HG03457 (cell line): Measurements from ENCODE around the gene CUL3.

Experiments used
- ATAC-seq: cut with Tn5 transposase; IDR thresholded peaks from one replicate; pipeline ENCODE4 v1.9.1; 2021; ENCODE audit warnings: moderate number of reproducible peaks; ENCODE audit not compliant: unreplicated experiment

CUL3 gene

DNA sequence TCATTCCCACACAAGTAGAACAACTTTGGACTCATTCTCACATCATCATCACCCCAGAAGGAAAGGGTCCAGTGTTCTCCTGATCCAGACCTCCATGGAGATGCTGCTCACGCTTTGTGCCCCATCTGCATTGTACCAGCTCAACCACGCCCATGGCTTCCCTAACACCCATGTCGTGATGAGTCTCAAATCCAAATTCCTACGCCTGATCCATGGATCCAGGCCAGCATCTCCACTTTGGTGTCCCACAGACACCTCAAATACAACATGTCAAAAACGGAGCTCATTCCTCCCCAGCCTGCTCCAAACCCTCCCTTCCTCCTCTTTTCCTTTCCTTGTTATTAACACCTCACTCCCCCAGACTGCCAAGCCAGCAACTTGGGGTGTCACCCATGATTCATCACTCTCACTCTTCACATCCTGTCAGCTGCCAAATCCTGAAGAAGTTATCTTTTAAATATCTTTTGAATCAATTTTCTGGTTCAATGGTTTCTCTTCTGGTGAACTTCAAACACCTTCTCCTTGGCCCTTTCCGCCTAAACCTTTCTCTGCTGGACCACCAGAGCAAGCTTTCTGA is 153.1 kb downstream of the CUL3 start:
- no peak for ATAC-seq

DNA sequence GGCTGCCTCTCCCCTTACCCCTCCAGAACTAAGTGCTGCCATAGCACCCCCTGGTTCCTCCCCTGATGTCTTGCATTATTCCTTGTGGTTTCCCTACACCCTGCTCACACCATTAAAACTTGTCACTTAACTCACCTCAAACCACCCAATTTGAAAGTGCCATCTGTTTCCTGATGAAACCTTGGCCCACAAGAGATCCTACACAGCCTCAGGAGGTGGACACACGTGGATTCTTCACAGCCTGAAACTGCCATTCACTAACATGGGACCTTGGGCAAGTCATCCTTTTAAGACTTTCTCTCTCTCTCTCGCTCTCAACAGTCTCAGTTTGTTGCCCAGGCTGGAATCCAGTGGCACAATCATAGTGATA is 155.7 kb downstream of the CUL3 start:
- ATAC-seq: no peak

DNA sequence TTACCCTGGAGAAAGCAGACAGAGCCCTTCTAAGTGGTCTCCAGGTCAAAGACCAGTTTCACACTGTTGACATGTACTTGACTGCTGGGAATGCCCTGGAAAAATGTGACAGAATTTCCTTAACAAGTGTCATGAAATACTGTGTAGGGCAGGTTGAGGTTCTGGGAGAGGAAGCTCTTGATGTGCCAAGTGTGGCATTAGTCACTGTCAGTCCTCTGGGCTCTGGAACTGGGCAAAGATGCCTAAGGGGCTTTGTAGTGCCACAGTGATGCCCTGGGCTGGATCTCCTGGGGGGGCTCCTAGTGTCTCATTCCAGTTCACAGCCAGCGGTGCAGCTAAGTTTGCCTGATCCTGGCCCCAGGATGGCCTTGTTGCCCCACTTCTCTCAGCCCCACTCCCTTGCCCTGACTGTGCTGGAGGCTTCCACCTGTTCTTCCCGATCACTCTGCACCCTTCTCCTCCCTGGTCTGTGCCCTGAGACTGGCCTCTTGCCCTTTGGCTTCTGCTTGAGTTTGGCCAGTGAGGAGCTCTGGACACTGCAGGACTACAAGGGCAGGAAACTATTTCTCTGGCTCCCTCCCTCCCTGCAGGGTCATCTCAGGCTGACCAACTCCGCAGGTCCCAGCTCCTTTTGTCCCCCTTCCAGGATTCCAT is 156.2 kb downstream of the CUL3 start:
- ATAC-seq: no peak

DNA sequence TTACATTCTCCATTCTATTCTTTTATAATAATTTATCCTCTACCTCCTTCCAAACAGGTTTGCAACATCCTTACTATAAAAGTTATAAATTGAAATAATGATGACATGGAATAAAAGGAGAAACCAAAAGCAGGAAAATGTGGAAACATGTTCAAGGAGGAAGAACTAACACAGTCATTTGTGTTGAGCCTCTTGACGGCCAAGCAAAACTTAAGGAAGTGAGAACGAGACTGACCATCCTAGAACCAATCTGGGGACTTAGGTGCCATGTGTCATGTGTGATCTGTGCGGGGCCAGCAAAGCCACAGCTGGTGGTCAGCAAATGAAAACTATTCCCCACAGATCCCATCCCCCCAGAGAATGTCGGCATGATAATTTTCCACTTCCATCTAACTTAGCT is 157.7 kb downstream of the CUL3 start:
- no peak for ATAC-seq

DNA sequence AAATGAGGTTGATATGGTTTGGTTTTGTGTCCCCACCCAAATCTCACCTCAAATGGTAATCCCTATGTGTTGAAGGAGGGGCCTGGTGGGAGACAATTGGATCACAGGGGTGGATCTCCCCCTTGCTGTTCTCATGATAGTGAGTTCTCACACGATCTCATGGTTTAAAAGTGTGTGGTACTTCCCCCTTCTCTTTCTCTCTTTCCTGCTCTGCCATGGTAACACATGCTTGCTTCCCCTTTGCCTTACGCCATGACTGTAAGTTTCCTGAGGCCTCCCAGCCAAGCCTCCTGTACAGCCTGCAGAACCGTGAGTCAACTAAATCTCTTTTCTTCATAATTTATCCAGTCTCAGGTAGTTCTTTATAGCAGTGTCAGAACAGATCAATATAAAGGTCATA is 158.5 kb downstream of the CUL3 start:
- ATAC-seq: no peak

DNA sequence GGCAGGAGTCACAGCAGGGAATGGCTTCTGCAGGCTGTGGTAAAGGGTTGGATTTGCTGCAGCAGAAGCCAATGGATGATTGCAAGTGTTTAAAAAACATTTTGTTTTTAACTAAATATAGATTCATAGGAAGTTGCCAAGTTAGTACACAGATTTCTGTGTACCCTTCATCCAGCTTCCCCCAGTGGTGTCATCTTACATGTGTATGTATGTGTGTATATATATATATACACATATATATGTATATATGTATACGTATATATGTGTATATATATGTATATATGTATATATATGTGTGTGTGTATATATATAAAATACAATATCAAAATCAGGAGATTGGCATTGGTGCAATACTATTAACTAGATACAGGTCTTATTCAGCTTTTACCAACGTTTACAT is 164.1 kb downstream of the CUL3 start:
- ATAC-seq: no peak
